ENCODE results near the gene TTYH3. TPM values are rescaled to one million over a fixed set of nuclear protein-coding genes. Genes with fewer than 3 reads are reported as not detected.

TTYH3 gene
- total RNA-seq, 1 donor from 2014 or later = 237 TPM

DNA sequence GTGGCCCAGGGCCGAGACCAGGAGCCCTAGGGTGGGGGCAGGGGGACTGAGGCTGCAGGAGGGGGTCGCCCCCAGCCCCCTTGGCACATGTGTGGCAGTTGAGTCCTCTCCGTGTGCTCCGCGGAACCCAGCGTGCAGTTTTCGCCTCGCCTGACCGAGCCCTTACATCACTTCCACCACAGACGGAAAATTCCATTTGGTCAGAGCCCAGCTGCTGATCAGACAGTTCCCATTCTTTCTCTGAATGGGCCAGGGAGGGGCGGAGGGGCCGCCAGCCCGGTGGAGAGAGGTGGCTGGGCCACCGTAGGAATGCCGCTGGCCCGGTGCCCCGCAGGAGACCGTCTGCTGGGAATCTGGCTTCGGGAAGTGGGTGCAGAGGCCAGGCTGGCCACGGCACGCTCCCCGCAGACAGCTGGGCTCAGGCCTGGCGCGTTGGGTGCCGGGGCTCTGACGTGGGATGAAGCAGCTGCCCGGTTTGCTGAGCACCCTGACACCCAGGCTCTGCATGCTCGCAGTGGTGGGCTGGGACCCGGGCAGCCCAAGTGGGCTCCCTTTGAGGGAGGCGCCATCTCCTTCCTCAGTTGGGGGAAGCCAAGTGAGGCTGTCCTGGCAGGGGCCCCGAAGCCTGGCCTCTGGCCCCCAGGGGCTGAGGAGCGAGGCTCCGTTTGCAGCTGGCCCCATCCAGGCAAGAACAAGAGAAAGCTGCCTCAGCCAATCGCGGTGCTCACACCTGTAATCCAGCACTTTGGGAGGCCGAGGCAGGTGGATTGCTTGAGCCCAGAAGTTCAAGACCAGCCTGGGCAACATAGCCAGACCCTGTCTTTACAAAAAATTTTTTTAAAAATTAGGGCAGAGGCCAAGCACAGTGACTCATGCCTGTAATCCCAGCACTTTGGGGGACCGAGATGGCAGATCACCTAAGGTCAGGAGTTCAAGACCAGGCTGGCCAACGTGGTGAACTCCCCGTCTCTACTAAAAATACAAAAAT, 9.9 kb downstream of the TTYH3 start:
- Mint-ChIP-seq H3K27ac (ENCODE audit: unreplicated experiment) (peak overlapping the region; percentile 29), H3K9me3 (no peaks in the 10 kb centered on the region), H3K4me1 (peaks cover 30% of the 10 kb centered on the region), H3K36me3 (ENCODE audit: low read depth) (no peaks in the 10 kb centered on the region), H3K27me3 (ENCODE audit: low read depth) (no peaks in the 10 kb centered on the region), H3K4me3 (peak overlapping the region; percentile 35)
- DNase-seq (ENCODE audit: low read depth, low spot score) = no peak
- TF ChIP-seq, protein P1, sequence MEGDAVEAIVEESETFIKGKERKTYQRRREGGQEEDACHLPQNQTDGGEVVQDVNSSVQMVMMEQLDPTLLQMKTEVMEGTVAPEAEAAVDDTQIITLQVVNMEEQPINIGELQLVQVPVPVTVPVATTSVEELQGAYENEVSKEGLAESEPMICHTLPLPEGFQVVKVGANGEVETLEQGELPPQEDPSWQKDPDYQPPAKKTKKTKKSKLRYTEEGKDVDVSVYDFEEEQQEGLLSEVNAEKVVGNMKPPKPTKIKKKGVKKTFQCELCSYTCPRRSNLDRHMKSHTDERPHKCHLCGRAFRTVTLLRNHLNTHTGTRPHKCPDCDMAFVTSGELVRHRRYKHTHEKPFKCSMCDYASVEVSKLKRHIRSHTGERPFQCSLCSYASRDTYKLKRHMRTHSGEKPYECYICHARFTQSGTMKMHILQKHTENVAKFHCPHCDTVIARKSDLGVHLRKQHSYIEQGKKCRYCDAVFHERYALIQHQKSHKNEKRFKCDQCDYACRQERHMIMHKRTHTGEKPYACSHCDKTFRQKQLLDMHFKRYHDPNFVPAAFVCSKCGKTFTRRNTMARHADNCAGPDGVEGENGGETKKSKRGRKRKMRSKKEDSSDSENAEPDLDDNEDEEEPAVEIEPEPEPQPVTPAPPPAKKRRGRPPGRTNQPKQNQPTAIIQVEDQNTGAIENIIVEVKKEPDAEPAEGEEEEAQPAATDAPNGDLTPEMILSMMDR (conservative IDR thresholded peaks at IDR 0.05) = no peak

DNA sequence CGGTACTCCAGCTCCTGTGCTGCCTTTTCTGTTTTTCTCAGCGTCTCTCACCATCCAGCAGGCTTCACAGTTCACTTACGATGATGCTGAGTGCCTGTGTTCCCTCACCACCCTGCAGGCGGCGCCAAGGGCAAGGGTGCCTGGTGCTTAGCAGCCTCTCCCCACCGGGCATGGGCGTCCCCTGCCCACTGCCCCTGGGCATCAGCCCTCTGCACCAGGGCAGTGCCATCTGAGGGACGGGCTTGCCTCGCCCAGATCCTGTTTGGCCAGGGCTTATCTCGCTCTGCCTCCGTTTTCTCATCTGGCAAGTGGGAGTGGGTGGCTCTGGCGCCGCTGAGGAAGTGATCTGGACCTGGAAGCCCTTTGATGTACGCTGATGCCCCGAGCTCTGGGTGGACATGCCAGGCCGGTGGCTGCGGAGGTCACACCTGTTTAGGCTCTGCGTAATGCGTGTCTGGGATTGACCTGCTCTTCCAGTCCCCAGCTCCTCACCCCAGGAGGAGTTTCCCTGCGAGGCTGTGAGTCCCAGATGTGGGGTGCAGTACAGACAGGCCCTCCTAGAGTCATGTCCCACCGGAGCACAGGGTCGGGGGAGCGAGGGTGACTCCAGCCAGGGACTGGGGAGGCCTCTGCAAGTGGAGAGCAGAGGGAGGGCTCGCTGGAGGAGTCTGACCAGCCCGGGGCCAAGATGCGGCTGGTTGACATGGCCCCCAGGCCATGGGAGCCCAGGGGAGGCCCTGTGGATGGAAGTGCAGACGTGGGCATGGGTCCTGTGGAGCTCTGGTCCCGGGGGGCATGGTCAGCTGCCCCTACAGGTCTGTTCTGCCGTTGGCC, 11.8 kb downstream of the TTYH3 start:
- no peak for DNase-seq (ENCODE audit: low read depth, low spot score)
- Mint-ChIP-seq H3K4me1 (peaks cover 29% of the 10 kb centered on the region), H3K27me3 (ENCODE audit: low read depth) (no peaks in the 10 kb centered on the region), H3K9me3 (no peaks in the 10 kb centered on the region), H3K4me3 (no peak overlapping the region), H3K36me3 (ENCODE audit: low read depth) (no peaks in the 10 kb centered on the region), H3K27ac (ENCODE audit: unreplicated experiment) (no peak overlapping the region)
- TF ChIP-seq, protein P1 (conservative IDR thresholded peaks at IDR 0.05) = no peak

DNA sequence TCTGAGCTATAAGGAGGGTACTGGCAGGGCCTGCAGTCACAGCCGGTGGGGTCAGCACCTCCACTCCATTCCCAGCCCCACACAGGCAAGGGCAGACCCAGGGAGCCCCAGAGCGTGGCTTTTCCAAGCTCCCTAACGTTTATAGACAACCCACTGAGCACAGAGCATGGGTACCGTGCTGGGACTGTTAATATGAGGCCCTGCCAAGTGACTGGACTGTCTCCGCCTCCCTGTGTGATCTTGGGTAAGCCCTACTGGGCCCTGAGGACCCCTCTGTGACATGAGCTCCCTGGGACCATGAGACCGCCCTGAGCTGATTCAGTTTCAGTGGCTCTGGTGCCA, 12.4 kb downstream of the TTYH3 start:
- TF ChIP-seq, protein P1 (conservative IDR thresholded peaks at IDR 0.05) = no peak
- peaks cover 29% of the 10 kb centered on the region for H3K4me1 Mint-ChIP-seq
- peak overlapping the region; percentile 93 for H3K27ac Mint-ChIP-seq (ENCODE audit: unreplicated experiment)
- H3K36me3 Mint-ChIP-seq (ENCODE audit: low read depth) = no peaks in the 10 kb centered on the region
- H3K9me3 Mint-ChIP-seq = no peaks in the 10 kb centered on the region
- no peak for DNase-seq (ENCODE audit: low read depth, low spot score)
- H3K27me3 Mint-ChIP-seq (ENCODE audit: low read depth) = no peaks in the 10 kb centered on the region
- no peak overlapping the region for H3K4me3 Mint-ChIP-seq

DNA sequence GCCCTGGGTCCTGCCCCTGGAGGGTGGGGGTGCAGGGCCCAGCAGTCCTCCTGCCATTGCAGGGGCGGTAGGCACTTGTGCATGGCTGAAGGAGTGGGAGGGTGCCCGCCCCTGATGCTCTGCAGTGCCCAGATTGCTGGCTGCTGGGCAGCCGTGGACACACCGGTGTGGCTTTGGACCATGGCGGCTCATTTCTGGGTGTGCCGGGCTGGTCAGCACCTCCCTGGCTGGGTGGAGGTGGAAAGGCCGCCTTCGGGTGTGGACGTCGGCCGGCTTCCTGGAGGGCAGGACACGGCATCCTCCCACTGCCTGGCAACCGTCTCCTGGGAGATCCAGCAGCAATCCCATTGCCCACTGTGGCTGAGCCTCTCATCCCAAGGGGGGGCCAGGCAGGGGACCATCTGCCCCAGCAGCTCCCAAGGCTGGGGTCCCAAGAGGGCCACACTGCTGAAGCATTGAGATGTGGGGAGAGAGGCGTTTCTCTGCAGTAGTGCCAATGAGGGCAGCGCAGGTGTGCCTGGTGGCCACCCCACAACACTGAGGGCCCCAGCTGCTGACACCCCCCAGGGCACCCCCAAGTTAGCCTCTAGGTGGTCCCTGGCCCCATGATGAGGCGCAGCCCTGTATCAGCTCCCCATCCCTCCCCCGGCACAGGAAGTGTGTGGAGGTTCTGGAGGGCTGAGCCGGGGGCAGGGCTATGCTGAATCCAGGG, 12.9 kb downstream of the TTYH3 start:
- TF ChIP-seq, protein P1 (conservative IDR thresholded peaks at IDR 0.05) = no peak
- peak overlapping the region; percentile 54 for H3K4me3 Mint-ChIP-seq
- peaks cover 29% of the 10 kb centered on the region for H3K4me1 Mint-ChIP-seq
- no peaks in the 10 kb centered on the region for H3K27me3 Mint-ChIP-seq (ENCODE audit: low read depth)
- DNase-seq (ENCODE audit: low read depth, low spot score) = no peak
- H3K27ac Mint-ChIP-seq (ENCODE audit: unreplicated experiment) = peak overlapping the region; percentile 93
- no peaks in the 10 kb centered on the region for H3K9me3 Mint-ChIP-seq
- no peaks in the 10 kb centered on the region for H3K36me3 Mint-ChIP-seq (ENCODE audit: low read depth)

DNA sequence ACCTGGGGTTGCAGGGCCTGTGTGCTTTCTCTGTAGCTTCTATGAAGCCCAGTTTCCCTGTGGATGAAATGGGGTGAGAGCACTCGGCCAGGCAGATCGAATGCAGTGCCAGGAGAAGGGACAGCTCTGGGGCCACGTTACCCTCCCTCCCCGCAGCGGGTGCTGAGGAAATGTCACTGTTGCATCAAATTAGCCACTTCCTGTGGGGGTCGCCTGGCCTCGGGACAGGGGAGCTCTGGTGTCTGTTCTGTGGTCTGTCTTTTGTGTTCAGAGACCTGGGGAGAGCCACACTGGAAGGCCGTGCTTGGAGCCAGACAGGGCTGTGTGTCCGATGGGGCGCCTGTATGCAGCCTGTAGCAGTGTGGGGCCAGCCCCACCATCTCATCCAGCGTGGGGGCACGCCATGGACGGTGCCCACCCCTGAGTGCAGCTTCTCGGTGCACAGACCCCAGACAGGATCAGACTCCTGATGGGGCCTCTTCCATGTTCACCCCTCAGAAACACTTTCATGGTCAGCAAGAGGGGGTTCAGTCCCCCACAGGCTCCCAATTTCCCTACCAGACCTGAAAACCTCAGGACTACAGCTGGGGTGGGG, 13.6 kb downstream of the TTYH3 start:
- DNase-seq (ENCODE audit: low read depth, low spot score) = no peak
- TF ChIP-seq, protein P1 (conservative IDR thresholded peaks at IDR 0.05) = no peak
- Mint-ChIP-seq H3K36me3 (ENCODE audit: low read depth) (no peaks in the 10 kb centered on the region), H3K9me3 (no peaks in the 10 kb centered on the region), H3K27ac (ENCODE audit: unreplicated experiment) (peak overlapping the region; percentile 90), H3K4me3 (peak overlapping the region; percentile 54), H3K27me3 (ENCODE audit: low read depth) (no peaks in the 10 kb centered on the region), H3K4me1 (peaks cover 29% of the 10 kb centered on the region)

All from neural crest cell (in vitro differentiated cells).